NCI-H128 (cell line): ENCODE measurements around the gene STIMATE.

Experiments used
- DNase-seq: peaks from one replicate; lab custom pipeline; 2025; ENCODE audit not compliant: unreplicated experiment; lab: John Stamatoyannopoulos, UW

Gene STIMATE

GRCh38 chr3:52894756-52895155, 2.6 kb downstream of the STIMATE start:
- no peak for DNase-seq

GRCh38 chr3:52893723-52894122, 3.6 kb downstream of the STIMATE start:
- DNase-seq = no peak

GRCh38 chr3:52892625-52893311, 4.6 kb downstream of the STIMATE start:
- no peak for DNase-seq

GRCh38 chr3:52892290-52892624, 5.1 kb downstream of the STIMATE start:
- no peak for DNase-seq

GRCh38 chr3:52891615-52892081, 5.7 kb downstream of the STIMATE start:
- DNase-seq = no peak

- no peak for DNase-seq
Measured at GRCh38 chr3:52891164-52891563, 6.2 kb downstream of the STIMATE start.

GRCh38 chr3:52890735-52891134, 6.6 kb downstream of the STIMATE start:
- DNase-seq = no peak

- DNase-seq = no peak
Measured at GRCh38 chr3:52889901-52890300, 7.4 kb downstream of the STIMATE start.

- DNase-seq = no peak
Measured at GRCh38 chr3:52887166-52887565, 10.2 kb downstream of the STIMATE start.

- DNase-seq = no peak
Measured at GRCh38 chr3:52886049-52886730, 11.2 kb downstream of the STIMATE start.

GRCh38 chr3:52882377-52882776, 15.0 kb downstream of the STIMATE start:
- no peak for DNase-seq

- DNase-seq = no peak
Measured at GRCh38 chr3:52881871-52882270, 15.5 kb downstream of the STIMATE start.

GRCh38 chr3:52880474-52880873, 16.9 kb downstream of the STIMATE start:
- DNase-seq = no peak

- no peak for DNase-seq
Measured at GRCh38 chr3:52880047-52880446, 17.3 kb downstream of the STIMATE start.

- DNase-seq = no peak
Measured at GRCh38 chr3:52879581-52879980, 17.8 kb downstream of the STIMATE start.

- no peak for DNase-seq
Measured at GRCh38 chr3:52879090-52879489, 18.3 kb downstream of the STIMATE start.

- DNase-seq = no peak
Measured at GRCh38 chr3:52877085-52877484, 20.3 kb downstream of the STIMATE start.

- DNase-seq = no peak
Measured at GRCh38 chr3:52874864-52875587, 22.3 kb downstream of the STIMATE start.

- DNase-seq = no peak
Measured at GRCh38 chr3:52874160-52874701, 23.1 kb downstream of the STIMATE start.

GRCh38 chr3:52873433-52874159, 23.8 kb downstream of the STIMATE start:
- no peak for DNase-seq

- no peak for DNase-seq
Measured at GRCh38 chr3:52872245-52872644, 25.1 kb downstream of the STIMATE start.
